AG09309 (cell line): Measurements from ENCODE around the gene RRP15.

Experiments
- DNase-seq: peaks from one replicate; pipeline ENCODE4 v3.0.0-alpha.2; 2010; ENCODE audit warnings: low read depth
- H3K4me3 ChIP-seq: 2 replicates; pipeline ENCODE4 v1.5.1; 2011; ENCODE audit warnings: mild to moderate bottlenecking, low read depth, low read length, moderate library complexity; ENCODE audit not compliant: control insufficient read depth
- CTCF ChIP-seq: IDR thresholded peaks from 2 replicates; pipeline ENCODE4 v1.5.1; 2011; ENCODE audit warnings: mild to moderate bottlenecking, low read depth, low read length, inconsistent platforms; ENCODE audit not compliant: insufficient read depth, control insufficient read depth; ENCODE audit errors: missing control alignments

RRP15 gene

GRCh38 chr1:218380125-218380977, 95.3 kb downstream of the RRP15 start:
- DNase-seq, result peak; percentile 87
- no peak for TF ChIP-seq CTCF
- H3K4me3 ChIP-seq, result no peak overlapping the region

- TF ChIP-seq CTCF, result no peak
- H3K4me3 ChIP-seq, result no peak overlapping the region
- DNase-seq, result no peak
Observed at GRCh38 chr1:218382261-218382660, 97.2 kb downstream of the RRP15 start.

GRCh38 chr1:218383051-218383450, 98.0 kb downstream of the RRP15 start:
- DNase-seq, result no peak
- no peak overlapping the region for H3K4me3 ChIP-seq
- TF ChIP-seq CTCF, result no peak

DNA sequence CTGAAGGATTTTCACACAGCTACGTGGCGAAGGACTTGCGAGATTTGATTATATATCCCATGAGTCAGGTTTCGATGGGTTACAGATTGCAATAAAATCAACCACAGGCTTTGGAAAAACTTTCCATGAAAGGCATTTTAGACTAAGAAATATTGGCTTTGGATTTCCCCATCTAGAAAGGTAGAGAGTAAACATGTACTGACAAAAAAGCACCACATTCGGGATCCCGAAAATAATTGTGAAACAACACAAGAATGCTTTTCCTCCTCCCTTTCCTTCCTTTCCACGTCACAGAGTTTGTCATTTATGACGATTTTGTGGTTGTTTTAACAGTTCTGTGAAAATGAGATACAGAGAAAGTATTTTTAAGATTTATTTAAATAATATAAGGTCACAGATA, 98.6 kb downstream of the RRP15 start:
- DNase-seq, result peak; percentile 82
- no peak overlapping the region for H3K4me3 ChIP-seq
- TF ChIP-seq CTCF, result no peak

GRCh38 chr1:218384581-218384993, 99.5 kb downstream of the RRP15 start:
- DNase-seq, result no peak
- TF ChIP-seq CTCF, result no peak
- H3K4me3 ChIP-seq, result no peak overlapping the region
